T1000 (cell line): Measurements from ENCODE around the gene ATP6V0C.
"Not testable (repeated sequence)": the region's sequence is repeated elsewhere in the genome, so short reads cannot be mapped to it uniquely, and the experiment has no call there.

Experiments used
- DNase-seq: peaks from one replicate; lab custom pipeline; 2025; ENCODE audit warnings: mixed read lengths; lab: John Stamatoyannopoulos, UW

Gene ATP6V0C

GRCh38 chr16:2550283-2550878, 36.6 kb downstream of the ATP6V0C start:
- DNase-seq = not testable (repeated sequence)

DNA sequence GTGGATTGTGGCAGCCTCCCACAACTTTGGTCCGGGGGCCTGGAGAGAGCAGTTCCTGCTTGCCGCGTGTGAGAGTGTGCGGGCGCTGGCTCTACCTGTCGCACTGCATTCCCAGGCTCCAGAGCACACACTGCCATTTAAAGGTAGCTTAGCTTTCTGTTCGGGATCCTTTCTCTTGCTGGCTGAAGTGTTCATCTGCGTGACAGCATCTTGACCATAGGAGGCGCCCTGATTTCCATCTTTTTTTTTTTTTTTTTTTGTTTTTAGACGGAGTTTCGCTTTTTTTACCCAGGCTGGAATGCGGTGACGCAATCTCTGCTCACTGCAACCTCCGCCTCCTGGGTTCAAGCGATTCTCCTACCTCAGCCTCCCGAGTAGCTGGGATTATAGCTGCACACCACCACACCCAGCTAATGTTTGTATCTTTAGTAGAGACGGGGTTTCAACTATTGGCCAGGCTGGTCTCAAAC, 37.7 kb downstream of the ATP6V0C start:
- not testable (repeated sequence) for DNase-seq

GRCh38 chr16:2554709-2555425, 41.1 kb downstream of the ATP6V0C start:
- DNase-seq = not testable (repeated sequence)

- not testable (repeated sequence) for DNase-seq
These were observed 43.4 kb downstream of the ATP6V0C start for GRCh38 chr16:2557150-2557549.

- DNase-seq = not testable (repeated sequence)
These were observed 46.5 kb downstream of the ATP6V0C start for GRCh38 chr16:2560131-2560797.

DNA sequence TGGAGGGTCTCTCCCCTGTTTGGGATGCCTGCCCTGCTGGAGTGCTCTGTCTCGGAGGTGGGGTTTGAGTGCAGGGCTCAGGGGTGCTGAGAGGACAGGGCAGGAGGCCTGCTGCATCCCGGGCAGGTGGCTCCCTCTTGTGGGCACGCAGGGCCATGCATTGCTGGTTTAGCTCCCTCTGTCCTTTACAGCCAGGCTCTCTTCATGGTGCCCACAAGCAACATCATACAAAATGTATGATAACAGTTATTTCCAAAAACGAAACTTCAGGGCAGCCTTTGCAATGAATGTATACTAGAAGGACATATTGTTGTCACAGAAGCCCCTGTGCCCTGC, 47.0 kb downstream of the ATP6V0C start:
- DNase-seq = not testable (repeated sequence)

- DNase-seq = not testable (repeated sequence)
These were observed 53.8 kb downstream of the ATP6V0C start for GRCh38 chr16:2567506-2567905.

GRCh38 chr16:2568573-2568972, 54.8 kb downstream of the ATP6V0C start:
- DNase-seq = not testable (repeated sequence)
